H4 (cell line): ENCODE measurements around the gene SEC61A2. TPM values are rescaled to one million over a fixed set of nuclear protein-coding genes. Genes with fewer than 3 reads are reported as not detected.
"Not testable (repeated sequence)": the region's sequence is repeated elsewhere in the genome, so short reads cannot be mapped to it uniquely, and the experiment has no call there.

ENCODE experiments used
- DNase-seq: peaks from one replicate; pipeline ENCODE4 v3.0.0-alpha.2; 2015; ENCODE audit warnings: low spot score
- total RNA-seq: library from RNA; depleted of rRNA; stranded (reverse); fragments of >200 nt; shearing (Covaris generic); gene quantifications from 2 replicates; pipeline ENCODE4 v1.2.3, GENCODE V29; 2014; rRNA removed

SEC61A2 gene
- total RNA-seq = 5.1 TPM in 2 replicates

DNA sequence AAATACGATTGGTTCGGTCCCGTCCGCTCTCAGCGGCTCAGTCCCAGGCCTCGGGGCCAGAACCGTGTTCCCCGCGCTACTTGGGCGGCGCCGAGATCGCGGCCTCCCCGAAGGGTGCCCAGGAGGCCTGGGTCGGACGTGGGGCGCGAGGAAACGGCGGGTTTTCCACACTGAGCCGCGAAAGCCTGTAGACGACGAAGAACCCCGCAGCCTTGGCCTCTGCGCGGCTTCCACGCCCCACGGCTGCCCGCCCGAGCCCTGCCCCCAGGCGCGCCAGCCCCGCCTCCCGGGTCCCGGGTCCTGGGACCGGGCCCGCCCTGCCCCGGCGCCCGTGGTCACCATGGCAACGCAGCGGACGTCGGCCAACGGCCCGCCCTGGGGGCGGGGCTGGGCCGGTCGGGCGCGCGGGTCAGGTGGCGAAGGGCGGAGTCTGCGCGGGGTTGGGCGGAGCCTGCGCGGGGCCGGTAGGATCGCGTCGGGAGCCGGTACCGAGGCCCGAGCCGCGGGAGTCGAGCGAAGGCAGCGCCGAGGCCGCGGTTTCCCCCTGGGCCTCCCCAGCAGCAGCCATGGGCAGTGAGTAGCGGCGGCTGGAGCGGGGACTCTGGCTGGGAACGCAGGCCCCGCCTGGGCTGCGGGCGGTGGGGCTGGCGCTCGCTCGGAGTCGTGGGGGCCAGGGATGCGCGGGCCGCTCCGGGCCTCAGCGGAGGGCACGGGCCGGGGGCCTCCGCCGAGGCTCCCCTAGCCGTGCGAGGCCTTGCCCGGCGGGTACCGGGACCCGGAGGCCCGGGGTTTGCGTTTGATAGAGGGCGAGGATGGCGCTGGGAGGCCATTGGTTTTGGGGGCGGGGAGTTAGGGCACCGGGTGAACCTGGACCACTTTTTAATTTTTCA is at the start of gene SEC61A2:
TSS of gene SEC61A2 (plus strand) at position 456 of the 890 bp plus-strand sequence. CDS start at position 567, 111 bp downstream.
- DNase-seq = peak; percentile 58

DNA sequence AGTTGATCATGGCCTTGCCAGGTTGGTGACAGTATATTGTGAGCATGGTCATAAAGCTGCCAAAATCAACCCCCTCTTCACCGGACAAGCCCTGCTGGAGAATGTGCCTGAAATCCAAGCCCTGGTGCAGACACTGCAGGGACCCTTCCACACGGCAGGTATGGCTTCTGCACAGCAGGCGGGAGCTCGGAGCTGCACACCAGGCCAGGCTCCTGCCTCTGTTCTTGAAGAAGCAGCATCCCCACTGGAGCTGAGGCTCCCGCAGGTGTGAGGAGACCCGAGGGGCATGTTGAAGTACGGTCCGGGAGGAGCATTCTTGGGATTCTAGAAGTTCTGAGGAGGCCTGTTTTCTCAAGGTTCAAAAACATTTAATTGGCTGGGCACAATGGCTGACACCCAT is 48.0 kb upstream of the SEC61A2 start:
- DNase-seq = no peak

DNA sequence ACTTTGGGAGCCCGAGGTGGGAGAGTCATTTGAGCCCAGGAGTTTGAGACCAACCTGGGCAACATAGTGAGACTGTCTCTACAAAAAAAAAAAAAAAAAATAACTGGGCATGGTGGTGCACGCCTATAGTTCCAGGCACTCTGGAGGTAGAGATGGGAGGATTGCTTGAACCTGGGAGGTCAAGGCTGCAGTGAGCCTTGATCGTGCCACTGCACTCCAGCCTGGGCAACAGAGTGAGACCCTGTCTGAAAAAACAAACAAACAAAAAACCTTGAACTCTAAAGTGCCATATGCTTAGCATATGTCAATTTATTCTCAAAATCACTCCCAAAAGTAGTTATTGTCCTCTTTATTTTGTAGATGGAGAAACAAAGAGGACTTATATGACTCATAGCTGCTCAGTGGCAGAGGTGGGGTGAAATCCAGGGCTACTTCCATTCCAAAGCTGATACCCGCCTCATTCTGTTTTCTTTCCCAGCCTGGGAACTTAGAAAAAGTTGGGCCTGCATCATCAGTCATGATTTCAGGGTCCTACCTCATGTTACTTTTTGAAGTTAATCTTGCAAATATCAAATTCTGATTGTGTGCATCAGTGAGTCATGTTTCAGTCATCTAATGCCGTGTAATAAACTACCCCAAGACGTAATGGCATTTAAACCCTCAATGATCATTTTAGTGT is 47.5 kb upstream of the SEC61A2 start:
- no peak for DNase-seq

DNA sequence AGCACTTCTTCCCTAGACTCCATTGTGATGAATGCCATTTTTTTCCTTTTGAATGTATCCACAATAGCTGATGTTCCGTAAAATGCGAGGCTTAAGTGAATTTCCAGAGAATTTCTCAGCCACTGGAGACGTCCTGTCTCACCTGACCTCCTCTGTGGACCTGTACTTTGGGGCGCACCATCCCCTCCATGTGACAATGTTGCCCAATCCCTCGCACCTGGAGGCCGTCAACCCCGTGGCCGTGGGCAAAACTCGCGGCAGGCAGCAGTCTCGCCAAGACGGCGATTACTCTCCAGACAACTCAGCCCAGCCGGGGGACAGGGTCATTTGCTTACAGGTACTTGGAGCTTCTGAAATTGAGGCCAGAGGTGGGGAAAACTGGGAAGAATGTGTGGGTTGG is 40.6 kb upstream of the SEC61A2 start:
- DNase-seq = no peak

DNA sequence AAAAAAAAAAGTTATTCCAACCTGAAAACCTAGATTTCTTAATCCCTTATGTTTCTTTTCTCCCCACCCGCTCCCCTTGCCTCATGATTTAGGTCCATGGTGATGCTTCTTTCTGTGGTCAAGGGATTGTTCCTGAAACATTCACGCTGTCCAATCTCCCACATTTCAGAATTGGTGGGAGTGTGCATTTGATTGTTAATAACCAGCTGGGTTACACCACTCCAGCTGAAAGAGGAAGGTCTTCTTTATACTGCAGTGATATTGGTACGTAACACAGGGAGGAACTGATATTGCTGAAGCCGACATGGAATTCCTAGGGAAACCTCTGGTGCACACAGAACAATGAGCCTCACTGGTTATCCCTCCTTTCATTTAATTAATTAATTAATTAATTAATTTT is 38.1 kb upstream of the SEC61A2 start:
- DNase-seq = no peak

DNA sequence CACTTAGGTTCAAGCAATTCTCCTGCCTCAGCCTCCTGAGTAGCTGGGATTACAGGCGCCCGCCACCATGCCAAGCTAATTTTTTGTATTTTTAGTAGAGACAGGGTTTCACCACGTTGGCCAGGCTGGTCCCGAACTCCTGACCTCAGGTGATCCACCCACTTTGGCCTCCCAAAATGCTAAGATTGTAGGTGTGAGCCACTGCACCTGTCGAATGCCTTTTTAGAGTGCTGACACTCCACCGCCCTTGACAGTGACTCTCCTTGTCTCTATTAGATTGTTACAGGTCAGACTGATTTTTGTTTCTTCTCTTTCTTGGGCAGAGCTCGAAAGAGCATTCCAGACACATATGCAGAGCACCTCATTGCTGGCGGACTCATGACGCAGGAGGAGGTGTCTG is 32.1 kb upstream of the SEC61A2 start:
- DNase-seq = not testable (repeated sequence)

DNA sequence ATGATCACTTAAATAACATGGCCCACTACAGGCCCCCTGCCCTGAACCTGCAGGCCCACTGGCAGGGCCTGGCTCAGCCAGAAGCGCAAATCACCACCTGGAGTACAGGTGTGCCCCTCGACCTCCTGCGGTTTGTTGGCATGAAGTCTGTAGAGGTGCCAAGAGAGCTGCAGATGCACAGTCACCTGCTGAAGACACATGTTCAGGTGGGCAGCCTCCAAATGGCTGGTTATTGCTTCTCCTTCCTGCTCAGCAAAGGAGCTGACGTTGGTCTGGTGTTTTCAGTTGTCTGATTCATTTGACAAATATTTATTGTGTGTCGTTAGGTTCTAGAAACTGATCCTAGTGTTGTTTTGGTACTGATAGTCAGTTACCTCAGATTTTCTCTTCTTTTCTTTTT is 31.7 kb upstream of the SEC61A2 start:
- no peak for DNase-seq

DNA sequence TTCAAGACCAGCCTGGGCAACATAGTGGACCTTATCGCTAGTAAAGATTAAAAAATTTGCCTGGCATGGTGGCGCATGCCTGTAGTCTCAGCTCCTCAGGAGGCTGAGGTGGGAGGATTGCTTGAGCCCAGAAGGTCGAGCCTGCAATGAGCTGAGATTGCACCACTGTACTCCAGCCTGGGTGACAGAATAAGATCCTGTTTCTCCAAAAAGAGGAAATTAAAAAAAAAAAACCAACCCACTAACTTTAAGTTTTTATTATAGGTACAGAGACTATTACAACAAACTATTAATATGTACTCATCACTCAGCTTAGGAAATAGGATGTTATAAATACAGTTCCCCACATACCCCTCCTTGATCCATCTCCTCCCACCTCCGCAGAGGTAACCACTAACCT is 30.5 kb upstream of the SEC61A2 start:
- DNase-seq = no peak

DNA sequence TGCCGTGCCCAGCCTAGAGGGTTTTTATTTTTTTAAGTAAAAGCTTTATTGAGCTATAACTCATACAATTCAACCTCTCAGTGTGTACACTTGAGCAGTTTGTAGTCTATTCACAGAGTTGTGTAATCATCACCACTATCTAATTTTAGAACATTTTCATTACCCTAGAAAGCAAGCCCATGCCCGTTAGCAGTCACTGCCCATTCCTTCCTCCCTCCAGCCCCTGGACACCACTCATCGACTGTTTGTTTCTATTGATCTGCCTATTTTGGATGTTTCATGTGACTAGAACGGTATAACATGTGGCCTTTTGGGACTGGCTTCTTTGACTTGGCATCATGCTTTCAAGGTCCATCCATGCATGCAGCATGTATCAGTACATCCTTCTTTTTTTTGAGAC is 25.7 kb upstream of the SEC61A2 start:
- DNase-seq = no peak

DNA sequence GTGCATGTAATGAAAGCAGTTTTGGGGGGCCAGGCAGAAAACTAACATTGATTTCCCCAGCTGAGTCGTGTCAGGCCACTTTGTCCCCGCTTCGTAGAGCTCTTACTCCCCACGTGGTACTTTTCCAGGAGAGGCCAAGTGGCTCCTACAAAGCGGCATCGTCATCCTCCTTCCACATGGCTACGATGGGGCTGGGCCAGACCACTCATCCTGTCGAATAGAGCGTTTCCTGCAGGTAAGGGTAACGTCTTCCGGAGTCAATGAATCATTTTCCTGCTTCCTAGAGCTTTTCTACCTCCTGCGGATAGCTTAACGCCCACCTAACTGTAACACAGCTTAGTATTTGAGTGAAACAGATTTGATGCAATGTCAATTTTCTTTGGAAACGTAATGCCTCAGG is 21.7 kb upstream of the SEC61A2 start:
- no peak for DNase-seq

DNA sequence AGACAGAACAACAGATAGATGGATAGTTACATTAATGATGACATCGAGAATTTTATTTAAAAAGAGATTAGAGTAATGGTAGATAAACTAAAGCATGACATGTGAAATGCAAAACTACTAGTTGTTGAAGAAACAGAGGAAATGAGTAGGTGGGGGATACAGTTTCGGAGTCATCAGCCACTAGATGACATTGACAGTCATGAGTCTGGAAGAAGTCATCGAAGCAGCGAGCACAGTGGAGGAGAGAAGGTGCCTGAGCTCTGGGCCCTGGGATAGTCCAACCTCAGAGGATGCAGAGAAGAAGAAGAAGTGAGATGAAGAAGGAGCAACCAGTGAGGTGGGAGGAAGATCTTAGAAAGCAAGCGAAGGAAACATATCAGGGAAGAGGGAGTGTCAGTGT is 20.2 kb upstream of the SEC61A2 start:
- no peak for DNase-seq

DNA sequence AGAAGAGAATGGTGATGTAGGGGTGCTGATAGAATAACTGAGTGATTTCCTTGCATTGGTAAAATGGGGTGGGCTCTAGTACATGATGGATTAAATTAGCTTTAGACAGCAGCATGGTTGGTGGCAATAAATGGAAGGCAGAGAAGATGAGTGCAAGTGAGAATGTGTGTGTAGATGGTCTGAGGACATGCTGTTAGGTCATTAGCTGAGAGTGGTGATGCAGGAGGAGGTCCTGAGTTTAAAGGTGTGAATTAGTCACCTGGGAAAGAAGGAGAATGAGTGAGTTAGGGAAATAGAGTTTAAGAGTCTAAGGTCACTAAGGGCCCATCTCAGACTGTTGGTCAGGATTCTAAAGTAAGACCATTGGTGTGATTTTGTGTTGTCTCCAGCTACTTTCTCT is 17.9 kb upstream of the SEC61A2 start:
- no peak for DNase-seq

DNA sequence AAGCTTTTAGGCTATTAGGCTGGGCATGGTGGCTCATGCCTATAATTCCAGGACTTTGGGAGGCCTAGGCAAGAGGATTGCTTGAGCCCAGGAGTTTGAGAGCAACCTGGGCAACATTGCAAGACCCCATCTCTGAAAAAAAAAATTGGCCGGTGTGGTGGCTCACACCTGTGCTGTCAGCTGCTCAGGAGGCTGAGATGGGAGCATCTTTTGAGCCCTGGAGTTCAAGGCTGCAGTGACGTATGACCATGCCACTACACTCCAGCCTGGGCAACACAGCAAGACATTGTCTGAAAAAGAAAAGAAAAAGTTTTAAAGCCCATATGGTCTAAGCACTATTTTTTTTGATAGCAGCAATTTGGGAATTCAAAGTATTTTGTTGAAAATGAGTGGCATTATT is 15.8 kb upstream of the SEC61A2 start:
- no peak for DNase-seq

DNA sequence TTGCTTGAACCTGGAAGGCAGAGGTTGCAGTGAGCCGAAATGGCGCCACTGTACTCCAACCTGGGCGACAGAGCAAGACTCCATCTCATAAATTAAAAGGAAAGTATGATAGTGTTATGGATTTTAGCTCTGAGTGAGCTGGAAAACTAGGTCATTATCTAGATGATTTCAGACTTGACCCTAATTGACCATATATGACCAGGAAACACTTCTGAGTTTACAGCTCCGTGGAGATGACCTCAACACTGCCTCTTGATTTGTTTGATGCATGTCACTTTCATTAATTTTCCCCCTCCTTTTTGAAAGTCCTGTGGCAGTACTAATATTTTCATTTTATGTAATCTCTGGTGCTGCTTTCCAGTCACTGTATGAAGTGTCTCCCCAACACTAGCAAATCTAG is 7.8 kb upstream of the SEC61A2 start:
- no peak for DNase-seq

DNA sequence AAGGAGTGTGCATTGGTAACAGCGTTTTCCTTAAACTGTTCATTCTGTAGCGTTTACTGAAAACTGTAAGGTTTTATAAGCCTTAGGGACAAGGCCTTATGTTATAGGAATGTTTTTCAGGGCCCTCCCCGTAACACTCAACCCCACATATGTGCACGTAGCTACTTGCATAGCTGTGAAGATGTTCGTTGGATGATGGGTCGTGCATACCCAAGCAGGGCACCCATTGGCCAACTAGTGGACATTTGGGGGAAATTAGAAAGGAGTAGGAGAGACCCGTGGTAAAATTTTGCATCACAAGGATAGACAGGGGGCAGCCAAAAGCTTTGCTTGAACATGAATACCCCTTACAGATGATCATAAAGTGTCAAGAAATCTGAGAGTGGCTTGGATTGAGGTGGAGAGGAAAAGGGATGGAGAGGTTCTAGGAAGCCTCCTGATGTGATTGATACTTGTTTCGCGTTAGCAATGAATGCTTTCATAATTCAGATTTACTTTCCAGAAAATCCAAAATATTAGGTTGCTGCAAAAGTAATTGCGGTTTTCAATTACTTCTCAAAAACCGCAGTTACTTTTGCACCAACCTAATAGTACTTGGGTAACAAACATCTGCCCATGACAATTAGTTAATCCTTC is 878 bp downstream of the SEC61A2 start:
- DNase-seq = peak; percentile 45

DNA sequence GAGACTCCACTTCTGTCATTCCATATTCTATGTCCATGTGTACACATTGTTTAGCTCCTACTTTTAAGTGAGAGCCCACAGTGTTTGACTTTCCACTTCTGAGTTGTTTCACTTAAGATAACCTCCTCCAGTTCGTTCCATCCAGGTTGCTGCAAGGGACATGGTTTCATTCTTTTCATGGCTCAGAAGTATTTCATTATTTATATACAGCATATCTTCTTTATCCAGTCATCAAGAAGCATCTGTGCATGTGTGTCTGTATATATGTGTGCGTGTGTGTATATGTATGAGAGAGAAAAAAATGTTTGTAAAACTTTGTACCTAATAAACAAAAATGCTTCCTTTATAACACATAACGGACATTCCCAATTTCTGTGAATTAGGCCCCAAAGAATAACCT is 6.2 kb downstream of the SEC61A2 start:
- DNase-seq = no peak

DNA sequence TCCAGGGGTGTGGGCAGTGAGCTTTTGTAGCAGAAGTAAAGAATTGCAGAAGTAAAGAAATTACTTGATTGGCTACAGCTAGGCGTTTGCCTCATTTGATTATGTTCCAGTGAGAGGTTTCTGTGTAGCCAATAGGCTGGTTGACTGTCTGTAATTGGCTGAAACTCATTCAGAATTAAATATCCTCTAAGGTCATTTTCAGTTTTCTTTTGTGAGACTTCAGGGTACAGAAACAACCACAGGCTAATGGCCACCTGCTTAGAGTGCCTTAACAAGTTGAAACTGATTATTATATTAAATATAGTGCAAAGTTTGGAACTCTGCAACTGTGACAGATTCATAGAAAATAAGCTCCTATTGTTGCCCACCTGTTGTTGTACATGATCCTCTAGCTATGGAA is 10.6 kb downstream of the SEC61A2 start:
- no peak for DNase-seq

DNA sequence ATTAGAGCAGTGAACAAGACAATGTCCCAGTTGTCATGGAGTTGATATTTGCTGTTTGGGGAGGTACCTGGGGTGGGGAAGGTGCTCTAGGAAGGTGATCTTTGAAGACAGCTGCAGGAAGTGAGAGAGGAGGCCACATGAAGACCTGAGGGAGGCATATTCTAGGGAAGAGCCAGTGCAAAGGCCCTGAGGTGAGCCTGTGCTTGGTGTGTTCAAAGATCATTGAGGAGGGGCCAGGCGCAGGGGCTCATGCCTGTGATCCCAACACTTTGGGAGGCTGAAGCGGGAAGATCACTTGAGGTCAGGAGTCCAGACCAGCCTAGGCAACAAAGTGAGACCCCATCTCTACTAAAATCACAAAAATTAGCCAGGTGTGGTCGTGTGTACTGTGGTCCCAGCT is 15.1 kb downstream of the SEC61A2 start:
- no peak for DNase-seq

DNA sequence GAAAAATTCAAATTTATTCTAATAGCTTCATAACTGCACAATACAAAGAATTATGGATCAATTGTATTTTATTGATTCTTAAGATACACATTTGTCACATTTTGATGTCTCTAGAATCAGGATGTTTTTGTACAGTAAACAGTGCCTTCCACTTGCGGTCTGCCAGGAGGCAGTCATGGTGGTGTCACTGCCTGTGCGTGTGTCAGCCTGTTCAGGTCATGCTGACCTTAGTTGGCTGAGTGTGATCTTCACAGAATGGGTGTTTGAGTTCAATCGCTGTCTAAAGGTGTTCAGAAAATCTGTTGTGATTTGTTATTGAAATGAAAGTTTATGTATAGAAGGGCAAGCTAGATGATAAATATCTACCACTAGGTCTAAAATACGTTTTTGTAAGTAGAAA is 20.7 kb downstream of the SEC61A2 start:
- no peak for DNase-seq

DNA sequence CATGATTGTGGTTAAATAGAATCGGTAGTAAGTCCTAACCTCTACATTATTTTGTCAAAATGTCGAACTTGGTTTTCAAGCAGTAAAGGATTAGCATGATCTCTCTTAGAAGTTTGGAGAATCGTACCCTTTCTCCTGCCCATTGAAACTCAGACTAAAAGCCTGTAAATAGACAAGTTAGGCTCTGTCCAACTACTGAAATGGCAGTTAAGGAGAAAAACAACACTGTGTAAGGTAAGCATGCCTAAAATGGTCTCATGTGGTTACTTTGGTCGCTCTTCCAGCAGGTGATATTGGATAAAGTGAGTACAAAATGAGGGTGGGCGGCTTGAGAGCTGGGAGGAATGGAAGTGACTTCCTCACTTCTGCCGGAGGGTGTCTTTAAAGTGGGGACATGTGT is 25.0 kb downstream of the SEC61A2 start:
- DNase-seq = no peak

DNA sequence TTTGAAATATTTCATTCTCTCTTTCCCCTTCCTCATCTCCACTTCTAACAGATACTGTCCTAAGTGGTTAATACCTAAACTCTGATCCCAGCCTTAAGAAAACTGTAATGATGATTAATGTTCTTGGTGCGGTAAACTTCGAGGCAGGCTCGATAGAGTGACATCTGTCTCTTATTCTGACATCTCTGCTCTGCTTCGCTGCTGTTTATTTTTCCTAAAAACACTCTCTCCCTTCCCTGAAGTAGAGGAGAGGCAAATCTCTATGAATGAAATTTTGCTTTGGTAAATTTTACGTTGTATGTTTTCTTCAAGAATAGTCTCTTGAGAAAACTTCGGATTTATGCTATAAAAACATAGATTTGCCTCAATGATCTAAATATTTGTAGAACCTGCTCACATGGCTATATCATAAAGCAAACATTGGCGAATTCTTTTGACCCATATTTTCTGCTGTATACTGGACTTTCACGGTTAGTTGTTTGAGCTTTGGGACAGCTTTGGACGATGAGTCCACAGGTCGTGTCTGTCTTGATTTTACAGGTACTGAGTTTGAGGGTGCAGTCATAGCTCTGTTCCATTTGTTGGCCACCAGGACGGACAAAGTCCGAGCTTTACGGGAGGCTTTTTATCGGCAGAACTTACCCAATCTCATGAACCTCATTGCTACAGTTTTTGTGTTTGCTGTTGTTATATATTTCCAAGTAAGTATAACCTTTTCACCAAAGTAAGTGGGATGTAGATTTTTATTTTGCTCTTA is 27.1 kb downstream of the SEC61A2 start:
- DNase-seq = no peak

DNA sequence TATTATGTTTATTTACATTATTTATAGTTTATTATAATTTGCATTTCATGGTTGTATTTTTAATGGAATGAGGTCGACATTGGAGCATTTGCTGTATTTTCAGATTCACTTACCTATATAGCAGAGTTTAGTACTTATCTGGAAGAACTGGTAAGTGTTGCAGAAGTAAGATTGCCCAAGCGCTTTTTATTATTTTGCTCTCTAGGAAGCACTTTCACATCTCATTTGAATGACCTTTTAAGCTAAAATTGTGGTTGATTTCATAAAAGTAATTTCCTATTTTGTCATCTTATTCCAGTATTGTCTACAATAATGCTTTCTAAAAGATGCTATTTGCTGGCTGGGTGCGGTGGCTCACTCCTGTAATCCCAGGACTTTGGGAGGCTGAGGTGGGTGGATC is 28.6 kb downstream of the SEC61A2 start:
- no peak for DNase-seq
